Stimulated activated CD4-positive, alpha-beta T cell treated with anti-CD3 and anti-CD28 coated beads, Interleukin-4, amount 100 ng/mL, for 1 hour (primary cell): ENCODE measurements around the gene CBLC.
"Not testable (repeated sequence)": the region's sequence is repeated elsewhere in the genome, so short reads cannot be mapped to it uniquely, and the experiment has no call there.

Experiments used
- DNase-seq: peaks from one replicate; pipeline ENCODE4 v3.0.0-alpha.2; 2020

Gene CBLC

DNA sequence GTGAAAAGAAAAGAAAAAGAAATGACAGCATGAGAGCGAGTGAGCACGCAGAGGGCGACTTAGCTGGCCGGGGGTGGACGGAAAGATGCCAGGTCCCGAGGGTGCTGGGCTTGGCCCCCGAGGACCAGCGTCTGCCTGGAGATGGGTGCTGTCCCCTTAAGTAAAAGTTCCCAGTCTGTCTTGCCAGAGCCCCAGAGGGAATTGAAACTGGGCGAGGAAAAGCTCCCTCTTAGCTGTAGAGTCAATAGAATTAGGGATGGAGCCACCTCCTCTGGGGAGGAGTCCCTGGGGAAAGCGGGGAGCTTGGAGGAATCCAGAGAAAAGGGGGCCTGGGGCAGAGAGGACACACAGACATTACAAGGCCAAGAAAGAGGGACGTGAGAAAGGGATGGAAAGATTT, 44.5 kb downstream of the CBLC start:
- DNase-seq = no peak

DNA sequence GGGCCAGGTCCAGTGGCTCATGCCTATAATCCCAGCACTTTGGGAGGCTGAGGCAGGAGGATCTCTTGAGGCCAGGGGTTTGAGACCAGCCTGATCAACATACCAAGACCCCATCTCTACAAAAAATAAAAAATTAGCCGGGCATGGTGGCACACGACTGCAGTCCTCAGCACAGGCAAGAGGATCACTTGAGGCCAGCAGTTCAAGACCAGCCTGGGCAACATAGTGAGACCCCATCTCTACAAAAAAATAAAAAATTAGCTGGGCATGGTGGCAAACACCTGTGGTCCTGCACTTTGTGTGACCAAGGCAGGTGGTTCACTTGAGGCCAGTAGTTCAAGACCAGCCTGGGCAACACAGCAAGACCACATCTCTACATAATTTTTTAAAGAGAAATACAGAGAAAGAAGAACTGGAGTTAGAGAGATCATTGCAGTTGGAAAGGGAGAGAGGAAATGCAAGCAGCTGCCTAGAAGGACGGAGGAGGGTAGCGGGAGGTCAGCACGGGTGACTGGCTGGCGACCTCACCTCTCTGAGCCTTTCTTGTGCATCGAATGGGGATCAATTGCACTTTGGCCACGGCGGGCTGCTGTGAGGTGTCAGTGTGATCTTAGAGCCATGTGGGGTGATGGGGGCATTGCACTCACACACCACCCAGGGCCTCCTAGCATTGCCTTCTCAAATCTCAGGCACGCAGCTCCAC, 45.1 kb downstream of the CBLC start:
- DNase-seq = no peak

DNA sequence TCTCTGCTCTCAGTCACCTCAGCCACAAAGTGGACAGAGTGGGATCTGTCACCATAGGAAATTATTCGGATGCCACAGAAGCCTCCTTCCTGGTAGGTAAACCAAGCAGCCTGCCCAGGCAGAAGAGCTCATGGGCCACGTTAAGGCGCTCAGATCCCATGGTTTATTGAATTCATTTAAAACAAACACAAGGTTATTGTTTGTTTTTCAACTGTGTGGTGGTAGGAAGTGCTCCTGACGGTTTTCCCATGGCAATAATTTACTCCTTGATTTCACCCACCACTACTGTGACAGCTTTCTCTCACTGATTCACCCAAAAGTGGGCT, 45.6 kb downstream of the CBLC start:
- DNase-seq = no peak

DNA sequence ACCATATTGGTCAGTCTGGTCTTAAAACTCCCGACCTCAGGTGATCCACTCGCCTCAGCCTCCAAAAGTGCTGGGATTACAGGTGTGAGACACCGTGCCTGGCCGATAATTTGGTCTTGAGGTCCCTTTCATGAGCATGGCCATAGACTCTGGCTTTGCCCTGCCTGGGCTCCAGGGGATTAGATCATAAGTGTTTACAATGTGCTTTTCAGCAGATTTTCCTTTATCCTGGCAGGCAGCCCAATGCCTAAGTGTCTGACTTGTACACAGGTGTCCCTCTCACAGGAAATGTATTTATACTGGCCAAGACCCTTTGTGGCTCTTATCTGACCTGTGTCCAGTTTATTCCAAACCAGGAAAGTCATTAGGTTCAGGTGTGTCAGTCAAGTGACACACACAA, 47.1 kb downstream of the CBLC start:
- DNase-seq = no peak

DNA sequence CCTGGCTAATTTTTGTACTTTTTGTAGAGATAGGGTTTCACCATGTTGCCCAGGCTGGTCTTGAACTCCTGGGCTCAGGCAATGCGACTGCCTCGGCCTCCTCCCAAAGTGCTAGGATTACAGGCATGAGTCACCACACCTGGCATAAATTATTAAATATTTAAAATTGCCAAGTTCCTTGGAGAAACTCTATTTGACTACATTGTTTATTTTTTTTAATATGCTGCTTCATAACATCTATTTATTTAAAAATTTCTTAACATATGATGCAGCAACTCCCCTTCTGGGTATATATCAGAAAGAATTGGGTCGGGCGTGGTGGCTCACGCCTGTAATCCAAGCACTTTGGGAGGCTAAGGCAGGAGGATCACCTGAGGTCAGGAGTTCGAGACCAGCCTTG, 55.2 kb downstream of the CBLC start:
- DNase-seq = not testable (repeated sequence)

DNA sequence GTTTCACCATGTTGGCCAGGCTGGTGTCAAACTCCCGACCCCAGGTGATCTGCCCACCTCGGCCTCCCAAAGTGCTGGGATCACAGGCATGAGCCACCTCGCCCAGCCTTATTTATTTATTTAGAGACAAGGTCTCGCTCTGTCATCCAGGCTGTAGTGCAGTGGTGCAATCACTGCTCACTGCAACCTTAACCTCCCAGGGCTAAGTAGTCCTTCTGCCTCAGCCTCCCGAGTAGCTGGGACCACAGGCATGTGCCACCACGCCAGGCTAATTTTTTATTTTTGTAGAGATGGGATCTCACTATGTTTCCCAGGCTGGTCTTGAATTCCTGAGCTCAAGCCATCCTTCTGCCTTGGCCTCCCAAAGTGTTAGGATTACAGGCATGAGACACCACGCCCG, 56.7 kb downstream of the CBLC start:
- not testable (repeated sequence) for DNase-seq

DNA sequence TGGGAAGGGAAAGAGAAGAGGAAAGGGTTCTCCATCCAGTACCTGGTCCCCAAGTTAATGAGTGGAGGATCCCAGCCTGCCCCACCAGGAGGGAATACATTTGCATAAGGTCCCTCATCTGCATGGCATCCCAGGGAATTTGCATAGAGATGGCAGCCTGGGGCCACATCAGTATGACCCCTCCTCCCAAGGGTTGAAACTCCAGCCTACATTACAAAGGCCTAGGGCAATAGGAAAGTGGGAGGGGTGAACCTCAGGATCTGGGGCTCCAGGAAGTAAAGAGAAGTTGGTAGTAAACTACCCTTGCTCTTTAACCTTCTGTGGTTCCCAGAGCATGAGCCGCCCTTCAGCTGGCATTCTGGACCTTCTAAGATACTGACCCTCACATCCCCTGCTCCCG, 61.6 kb downstream of the CBLC start:
- DNase-seq = no peak

DNA sequence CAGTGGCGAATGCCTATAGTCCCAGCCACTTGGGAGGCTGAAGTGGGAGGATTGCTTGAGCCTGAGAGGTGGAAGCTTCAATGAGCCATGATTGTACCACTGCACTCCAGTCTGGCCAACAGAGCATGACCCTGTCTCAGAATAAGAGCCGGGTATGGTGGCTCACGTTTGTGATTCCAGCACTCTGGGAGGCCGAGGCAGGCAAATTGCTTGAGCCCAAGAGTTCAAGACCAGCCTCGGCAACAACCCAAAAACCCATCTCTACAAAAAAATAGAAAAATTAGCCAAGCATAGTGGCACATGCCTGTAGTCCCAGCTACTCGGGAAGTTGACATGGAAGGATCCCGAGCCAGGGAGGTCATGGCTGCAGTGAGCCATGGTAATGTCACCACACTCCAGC, 63.1 kb downstream of the CBLC start:
- DNase-seq = no peak

DNA sequence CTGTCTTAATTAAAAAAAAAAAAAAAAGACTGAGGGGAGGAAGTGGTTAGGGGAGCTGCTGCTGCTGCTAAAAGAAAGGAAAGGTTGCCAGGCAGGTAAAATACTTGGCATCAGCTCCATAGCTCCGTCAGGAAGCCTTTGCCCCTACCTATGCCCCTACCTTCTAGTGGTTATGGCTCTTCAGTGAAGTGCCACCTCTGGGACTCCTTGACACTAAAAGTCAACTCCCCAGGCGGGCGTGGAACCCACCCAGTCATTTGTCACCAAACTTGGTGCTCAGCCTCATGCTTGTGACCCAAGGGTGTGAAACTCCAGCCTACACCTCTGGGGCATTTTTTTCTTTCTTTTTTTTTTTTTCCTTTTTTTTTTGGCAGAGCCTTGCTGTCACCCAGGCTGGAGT, 63.5 kb downstream of the CBLC start:
- no peak for DNase-seq

DNA sequence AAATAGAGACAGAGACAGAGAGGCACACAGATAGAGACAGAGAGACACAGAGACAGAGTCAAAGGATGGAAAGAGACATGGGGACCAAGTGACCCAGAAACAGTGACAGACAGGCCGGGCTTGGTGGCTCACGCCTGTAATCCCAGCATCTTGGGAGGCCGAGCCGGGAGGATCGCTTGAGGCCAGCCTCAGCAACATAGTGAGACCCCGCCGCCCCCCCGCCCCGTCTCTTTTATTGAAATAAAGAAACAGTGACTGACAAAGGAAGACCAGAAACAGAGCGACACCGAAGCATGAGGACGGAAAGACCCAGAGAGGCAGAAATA, 67.6 kb downstream of the CBLC start:
- DNase-seq = no peak

DNA sequence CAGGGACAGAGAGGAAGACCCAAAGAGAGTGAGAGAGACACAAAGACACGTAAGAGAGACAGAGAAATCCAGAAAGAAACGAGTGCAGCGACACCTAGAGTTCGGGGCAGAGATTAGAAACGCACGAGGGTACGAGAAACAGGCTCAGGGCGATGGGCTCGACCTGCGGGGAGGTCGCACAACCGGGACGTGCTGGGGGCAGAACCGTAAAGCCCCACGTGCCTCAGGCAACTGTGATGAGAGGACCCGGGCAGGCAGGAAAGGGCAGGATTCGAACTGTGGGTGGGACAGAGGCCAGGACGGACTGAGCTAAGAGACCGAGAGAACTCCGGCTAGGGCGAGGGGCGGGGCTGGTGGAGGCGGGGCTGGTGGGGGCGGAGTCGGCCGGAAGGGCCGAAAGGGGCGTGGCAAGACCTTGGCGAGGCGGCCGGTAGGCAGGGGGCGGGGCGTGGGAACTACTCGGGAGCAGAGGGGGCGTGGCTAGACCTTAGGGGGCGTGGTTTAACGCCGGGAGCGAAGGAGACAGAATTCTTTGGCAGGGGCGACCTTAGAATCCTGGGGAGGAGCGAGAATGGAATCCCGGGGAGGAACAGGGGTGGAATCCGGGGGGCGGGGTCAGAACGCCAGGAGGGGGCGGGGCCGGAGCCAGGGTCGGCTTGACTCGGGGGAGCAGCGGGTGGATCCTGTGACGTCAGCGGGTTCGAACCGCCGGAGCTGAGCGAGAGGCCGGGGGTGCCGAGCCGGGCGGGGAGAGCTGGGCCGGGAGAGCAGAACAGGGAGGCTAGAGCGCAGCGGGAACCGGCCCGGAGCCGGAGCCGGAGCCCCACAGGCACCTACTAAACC, 68.1 kb downstream of the CBLC start, which contains the start of gene NECTIN2:
Gene NECTIN2 (plus strand): TSS at position 686 of the 843 bp plus-strand sequence. CDS start 229 bp downstream, outside the sequence.
- DNase-seq = peak; percentile 83

DNA sequence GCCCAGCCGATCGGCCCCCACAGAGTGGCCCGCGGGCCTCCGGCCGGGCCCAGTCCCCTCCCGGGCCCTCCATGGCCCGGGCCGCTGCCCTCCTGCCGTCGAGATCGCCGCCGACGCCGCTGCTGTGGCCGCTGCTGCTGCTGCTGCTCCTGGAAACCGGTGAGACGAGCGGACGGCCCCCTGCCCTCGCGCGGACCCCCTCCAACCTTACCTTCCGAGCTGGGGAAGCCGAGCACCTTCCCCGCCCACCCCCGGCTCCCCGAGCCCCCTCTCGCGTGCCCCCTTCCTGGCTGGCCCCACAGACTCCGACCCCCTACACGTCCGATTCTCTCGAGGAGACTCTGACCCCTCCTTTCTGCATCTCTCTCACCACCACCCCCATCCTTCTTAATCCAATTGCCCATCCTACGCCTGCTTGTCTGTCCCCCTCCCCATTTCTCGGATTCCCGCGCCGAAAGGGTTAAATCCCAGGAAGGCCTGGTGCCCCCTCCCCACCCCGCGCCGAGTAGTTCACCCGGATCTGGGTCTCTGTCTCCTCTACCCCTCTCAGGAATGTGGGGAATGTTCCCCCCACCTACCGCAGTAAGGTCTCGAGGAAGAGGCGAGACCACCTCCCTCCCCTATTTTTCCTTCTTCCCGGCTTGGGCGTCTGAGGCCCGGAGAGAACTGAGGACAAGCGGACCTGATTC, 68.9 kb downstream of the CBLC start:
- DNase-seq = no peak

DNA sequence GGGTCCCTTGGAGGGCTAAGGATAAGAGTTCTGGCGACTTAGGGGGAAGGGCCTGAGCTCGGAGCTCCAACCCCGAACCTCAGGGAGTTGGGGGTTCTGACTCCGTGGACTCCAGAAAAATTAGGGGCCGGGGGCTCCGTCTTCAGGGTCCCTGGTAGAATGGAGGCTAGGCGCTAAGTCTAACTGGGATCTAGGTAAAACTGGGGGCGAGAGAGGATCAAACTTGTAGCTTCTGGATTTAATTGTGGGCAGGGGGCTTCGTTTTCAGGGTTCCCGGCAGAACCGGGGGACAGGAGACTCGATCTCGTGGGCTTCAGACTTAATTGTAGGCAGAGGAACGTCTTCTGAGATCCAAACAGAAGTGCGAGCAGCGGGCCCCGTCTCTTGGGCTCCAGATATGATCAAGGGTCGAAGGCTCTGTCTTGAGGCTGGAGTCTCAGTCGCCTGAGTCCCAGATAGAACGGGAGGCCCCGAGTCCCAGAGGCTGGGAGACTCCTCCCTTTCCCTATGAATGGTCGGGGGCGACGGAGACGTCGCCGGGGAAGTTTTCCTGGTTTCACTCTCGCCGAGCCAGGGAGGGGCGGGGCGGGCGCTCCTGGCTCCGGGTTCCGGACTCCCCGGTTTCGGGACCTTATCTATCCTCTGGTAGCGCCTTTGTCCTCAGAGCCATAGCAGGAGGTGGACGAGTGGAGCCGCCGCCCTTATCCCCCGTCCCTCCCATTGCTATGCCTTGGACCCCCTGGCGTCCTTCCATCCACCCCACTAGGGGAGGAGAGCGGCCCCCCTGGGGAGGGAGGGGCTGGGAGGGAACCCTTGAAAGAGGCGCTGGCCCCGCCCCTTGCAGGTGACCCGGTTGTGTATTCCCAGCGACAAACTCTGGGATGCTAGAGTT, 69.7 kb downstream of the CBLC start:
- DNase-seq = no peak

DNA sequence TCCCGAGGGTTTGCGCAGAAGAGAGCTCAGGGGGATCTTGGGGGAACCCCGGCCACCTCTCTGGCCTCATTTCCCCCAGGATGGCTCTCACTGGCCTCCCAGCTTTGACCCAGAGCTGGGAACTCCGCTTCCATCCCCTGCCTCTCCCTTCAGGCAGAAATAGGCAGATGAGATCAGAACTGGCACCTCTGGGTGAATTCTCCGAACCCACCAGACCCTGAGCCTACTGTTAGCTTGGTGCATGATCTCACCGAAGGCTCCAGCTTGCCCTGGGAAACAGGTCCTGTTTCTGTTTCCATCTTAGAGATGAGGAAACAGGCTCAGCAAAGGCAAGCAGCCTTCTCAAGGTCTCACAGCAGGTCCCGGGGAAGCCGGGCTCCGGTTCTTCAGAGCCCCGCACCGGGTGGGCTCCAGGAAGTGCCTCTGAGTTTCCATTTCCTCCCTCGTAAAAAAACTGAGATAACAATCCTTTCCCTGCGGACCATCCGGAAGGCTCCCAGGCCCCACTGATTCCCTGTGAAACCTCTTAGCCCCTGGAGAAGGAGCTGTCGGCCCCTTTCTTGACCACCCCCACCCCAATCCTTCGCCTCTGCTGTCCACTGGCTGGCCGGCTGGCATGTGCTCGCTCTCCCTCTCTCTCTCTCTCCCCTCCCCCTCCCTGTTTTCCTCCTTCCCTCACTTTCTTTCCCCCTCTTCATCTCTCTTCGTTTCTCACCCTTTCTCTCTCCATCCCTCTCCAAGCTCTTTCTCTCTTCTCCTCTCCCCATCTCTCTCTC, 70.5 kb downstream of the CBLC start:
- no peak for DNase-seq

DNA sequence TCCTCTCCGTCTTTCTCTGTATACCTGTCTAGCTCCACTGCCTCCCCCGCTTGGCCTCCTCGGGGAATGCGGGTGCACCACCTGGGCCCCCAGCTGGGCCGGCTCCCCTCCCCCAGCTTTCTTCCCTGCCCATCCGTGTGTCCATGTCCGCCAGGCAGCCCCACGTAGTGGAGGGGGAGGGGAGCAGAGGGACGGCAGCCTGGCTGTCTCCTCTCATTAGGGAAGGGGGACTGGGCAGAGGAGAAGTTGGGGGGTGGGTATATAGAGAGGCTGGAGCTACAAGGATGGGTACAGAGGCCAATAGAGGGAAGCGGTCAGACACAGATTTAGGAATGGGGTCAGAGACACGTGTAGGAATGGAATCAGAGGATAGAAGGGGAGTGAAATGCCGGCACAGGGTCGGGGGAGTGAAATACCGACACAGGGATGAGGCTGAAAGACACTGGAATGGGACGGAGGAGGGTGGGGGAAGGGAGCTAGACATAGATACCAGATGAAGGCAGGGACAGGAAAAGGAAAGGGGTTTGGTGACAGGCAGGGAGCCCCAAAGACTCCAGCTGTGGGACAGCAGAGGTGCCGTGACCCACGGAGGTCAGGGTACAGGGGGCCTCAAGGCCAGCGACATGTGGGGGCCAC, 71.2 kb downstream of the CBLC start:
- DNase-seq = no peak
